Cerebellar nuclear complex (tissue), 1 donor: ENCODE results near the gene MXD4.
"Not testable (repeated sequence)": the region's sequence is repeated elsewhere in the genome, so short reads cannot be mapped to it uniquely, and the experiment has no call there.

Source experiments
- DNase-seq, 2 experiments: peaks; one replicate each; lab custom pipeline; 2025; lab: John Stamatoyannopoulos, UW

The MXD4 gene

DNA sequence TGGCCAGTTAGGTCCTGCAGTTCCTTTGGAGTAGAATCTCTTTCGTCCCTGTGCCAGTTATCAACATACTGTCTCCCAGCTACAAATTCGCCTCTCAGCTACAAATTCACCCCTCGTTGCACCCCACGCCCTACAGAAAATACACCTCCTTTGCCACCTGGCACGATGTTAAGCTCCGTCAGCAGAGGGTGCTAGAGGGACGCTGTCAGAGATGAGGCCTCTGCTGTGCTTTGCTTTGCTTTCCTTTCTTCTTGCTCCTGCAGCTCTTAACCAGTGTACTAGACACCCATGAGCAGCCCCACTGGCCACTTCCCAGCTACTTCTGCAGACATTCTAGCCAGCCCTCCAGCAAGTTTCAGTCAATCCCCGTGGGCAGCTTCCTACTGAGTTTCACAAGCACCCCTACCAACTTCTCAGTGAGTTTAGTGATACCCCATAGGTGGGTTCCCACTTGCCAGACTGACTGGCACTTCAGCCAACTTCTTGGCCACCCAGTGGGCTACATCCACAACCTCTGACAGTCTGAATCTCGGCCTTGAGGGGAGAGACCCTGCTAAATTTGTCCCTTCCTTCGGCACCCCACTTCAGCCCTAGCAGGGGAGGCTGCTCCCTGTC lies 41.8 kb downstream of the MXD4 start:
- peak; percentile 16 to 79 for DNase-seq

DNA sequence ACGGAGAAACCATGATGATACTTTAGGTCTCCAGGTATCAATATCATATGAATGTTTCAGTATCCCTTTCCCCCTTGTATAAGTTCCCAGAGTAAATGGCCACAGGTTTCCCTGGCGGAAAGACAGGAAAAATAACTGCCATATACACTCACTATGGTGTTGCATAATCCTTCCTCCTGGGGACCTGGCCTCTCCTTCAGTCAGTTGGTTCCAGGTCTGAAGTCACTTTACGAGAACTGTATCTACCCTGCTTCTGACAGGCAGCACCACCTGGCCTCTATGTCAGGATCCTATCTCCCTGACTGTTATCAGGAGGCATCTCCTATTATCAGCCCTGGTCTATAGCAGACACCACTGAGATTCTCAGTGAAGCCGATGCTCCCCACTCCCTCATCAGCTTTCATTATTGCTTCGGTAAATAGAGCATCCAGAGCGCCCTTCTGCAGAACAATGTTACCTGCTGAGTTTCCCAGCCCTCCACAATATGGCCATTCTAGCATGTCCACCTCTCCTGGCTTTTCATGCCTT lies 42.6 kb downstream of the MXD4 start:
- DNase-seq = no peak

DNA sequence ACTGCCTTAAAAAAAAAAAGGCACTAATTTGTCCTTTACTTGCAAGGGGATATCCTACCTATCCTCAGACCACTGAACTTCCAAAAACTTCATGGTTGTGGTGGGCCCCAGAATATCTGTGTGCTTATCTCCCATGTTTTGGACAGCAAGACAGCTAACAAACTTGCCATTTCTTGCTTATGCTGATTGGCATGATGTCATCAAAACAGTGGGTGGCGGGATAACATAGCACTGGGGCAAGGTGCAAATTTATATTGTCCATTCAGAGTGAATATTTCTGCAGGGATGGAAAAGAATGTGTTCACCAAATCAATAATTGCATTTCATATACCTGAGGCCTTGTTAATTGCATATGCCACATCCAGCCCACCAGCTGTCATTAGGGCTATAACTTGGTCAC lies 43.5 kb downstream of the MXD4 start:
- DNase-seq = no peak

DNA sequence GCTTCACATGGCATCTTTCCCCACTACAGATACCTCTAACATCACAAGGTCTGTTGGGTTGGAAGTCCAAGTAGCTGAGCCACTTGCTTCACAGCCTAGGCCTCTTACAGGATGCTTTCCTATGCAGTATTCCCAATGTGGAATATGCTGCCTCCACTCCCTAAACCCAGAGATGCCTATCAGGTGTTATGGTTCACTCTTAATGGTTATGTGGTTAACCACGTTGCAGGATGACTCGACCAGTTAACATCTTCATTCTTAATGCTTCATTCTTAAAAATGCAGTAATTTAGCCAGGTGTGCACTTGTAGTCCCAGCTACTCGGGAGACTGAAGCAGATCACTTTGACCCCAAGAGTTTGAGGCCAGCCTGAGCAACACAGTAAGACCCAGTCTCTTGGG lies 44.2 kb downstream of the MXD4 start:
- no peak for DNase-seq

DNA sequence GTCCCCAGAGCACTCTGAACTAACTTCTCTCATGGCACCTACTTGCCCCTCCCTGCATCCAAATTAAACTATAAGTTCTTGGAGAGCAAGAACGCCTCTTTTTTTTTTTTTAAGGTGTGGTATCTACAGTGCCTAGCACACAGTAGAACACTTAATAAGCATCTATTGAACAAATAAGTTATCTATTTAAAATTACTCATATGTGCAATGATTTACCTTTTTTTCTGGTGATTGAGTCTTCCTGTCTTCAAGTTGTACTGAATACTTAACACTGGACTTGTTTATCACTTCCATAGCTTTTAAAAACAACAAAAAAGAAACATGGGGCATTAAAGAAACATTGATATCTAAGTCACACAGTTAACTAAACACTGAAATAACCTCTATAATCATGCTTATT lies 49.1 kb downstream of the MXD4 start:
- DNase-seq = no peak

DNA sequence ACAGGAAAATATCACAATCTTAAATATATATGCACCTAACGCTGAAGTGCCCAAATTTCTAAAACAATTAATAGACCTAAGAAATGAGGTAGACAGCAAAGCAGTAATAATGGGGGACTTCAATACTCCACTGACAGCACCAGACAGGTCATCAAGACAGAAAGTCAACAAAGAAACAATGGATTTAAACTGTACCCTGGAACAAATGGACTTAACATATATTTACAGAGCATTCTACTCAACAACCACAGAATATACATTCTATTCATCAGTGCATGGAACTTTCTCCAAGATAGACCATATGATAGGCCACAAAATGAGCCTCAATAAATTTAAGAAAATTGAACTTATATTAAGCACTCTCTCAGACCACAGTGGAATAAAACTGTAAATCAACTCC lies 59.1 kb downstream of the MXD4 start:
- not testable (repeated sequence) for DNase-seq
